Breast epithelium (tissue), 4 donors: ENCODE measurements around the gene ARL14EPL. TPM values are rescaled to one million over a fixed set of nuclear protein-coding genes. Genes with fewer than 3 reads are reported as not detected.

Experiments used
- DNase-seq, 2 donors: peaks; one replicate each; pipeline ENCODE4 v3.0.0-alpha.2; 2019; ENCODE audit warnings: low spot score in 2 of 2
- H3K27ac ChIP-seq, 2 donors: fragments of 200-600 bp; sonication (generic) in 1 of 2; one replicate each; pipeline ENCODE4 v1.5.1; 2016 to 2019; ENCODE audit warnings: mild to moderate bottlenecking in 1 of 2
- H3K27me3 ChIP-seq, 2 donors: fragments of 200-600 bp; sonication (generic) in 1 of 2; one replicate each; pipeline versions ENCODE4 v1.5.1 to v1.6.0; 2017 to 2019; ENCODE audit warnings: control low read depth in 1 of 2, mild to moderate bottlenecking in 1 of 2
- H3K36me3 ChIP-seq: fragments of 200-600 bp; one replicate; pipeline ENCODE4 v1.5.1; 2019
- H3K4me1 ChIP-seq, 2 donors: fragments of 200-600 bp; sonication (generic); one replicate each; pipeline ENCODE4 v1.5.1; 2016 to 2019; ENCODE audit warnings: control low read depth in 1 of 2
- H3K4me3 ChIP-seq, 3 donors: fragments of 200-600 bp; sonication (generic); 1 replicate in 2 of 3; 2 replicates in 1 of 3; pipeline ENCODE4 v1.5.1; 2016 to 2019; ENCODE audit warnings: mild to moderate bottlenecking in 3 of 3, moderate library complexity in 2 of 3
- H3K9me3 ChIP-seq, 2 donors: fragments of 200-600 bp; sonication (generic) in 1 of 2; one replicate each; pipeline ENCODE4 v1.5.1; 2016 to 2019; ENCODE audit warnings: control low read depth in 1 of 2
- POLR2A ChIP-seq: fragments of 450-650 bp; IDR thresholded peaks from one replicate; pipeline ENCODE4 v1.6.1; 2016; ENCODE audit warnings: antibody characterized with exemption, mild to moderate bottlenecking, moderate library complexity
- POLR2AphosphoS5 ChIP-seq, 3 donors: sonication (generic); formaldehyde crosslinking; IDR thresholded peaks; one replicate each; pipeline ENCODE4 v1.6.1; 2017; ENCODE audit warnings: antibody characterized with exemption in 3 of 3
- intact Hi-C: fragments of 100-400 bp; cut with DNase I; formaldehyde crosslinking; loops from one replicate; pipeline ENCODE4 v1.15.1; 2023; ENCODE audit warnings: low total_unique reads
- total RNA-seq, 3 donors: library from RNA; depleted of rRNA; stranded (reverse); fragments of >200 nt; gene quantifications; one replicate each; pipeline ENCODE4 v1.1.0, GENCODE V29; 2016
- TF ChIP-seq, protein P1 (sequence below), 3 donors: fragments of 450-650 bp; IDR thresholded peaks; one replicate each; pipeline ENCODE4 v1.5.1; 2016 to 2017; ENCODE audit warnings: antibody characterized with exemption in 3 of 3, mild to moderate bottlenecking in 3 of 3, moderate library complexity in 3 of 3

The ARL14EPL gene
- total RNA-seq, 3 donors from 2014 or later: not detected

DNA sequence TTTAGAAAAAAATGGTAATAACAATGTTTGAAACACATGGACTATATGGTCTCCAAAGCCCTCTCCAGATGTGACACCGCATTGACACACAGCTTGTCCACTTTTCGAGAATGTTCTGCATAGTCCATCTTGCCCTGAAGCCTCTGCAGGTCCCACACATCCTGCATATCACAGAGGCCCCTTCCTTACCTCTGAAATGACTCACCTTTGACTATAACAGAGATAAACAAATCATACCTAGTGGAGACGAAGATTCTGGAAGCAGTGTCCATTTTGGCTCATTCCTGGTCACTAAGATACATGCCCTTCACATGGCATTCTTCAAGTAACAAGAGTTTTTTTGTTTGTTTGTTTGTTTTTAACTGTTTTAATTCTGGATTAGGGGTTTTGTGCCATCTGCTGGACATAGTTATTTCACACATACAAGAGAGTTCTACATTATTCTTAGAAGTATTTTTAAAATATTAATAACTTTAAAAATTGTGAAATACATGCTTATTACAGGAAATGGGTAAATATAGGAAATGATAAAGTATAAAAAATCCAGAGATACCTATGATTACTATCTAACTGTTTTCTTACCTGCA, 5.1 kb downstream of the ARL14EPL start:
- Histone ChIP-seq H3K4me3 (no peak overlapping the region), H3K4me1 (no peaks in the 10 kb centered on the region), H3K27ac (no peak overlapping the region), H3K27me3 (peaks cover 0 to 3% of the 10 kb centered on the region in 2 donors), H3K36me3 (no peaks in the 10 kb centered on the region), H3K9me3 (no peaks in the 10 kb centered on the region)
- DNase-seq: no peak
- TF ChIP-seq, protein P1, sequence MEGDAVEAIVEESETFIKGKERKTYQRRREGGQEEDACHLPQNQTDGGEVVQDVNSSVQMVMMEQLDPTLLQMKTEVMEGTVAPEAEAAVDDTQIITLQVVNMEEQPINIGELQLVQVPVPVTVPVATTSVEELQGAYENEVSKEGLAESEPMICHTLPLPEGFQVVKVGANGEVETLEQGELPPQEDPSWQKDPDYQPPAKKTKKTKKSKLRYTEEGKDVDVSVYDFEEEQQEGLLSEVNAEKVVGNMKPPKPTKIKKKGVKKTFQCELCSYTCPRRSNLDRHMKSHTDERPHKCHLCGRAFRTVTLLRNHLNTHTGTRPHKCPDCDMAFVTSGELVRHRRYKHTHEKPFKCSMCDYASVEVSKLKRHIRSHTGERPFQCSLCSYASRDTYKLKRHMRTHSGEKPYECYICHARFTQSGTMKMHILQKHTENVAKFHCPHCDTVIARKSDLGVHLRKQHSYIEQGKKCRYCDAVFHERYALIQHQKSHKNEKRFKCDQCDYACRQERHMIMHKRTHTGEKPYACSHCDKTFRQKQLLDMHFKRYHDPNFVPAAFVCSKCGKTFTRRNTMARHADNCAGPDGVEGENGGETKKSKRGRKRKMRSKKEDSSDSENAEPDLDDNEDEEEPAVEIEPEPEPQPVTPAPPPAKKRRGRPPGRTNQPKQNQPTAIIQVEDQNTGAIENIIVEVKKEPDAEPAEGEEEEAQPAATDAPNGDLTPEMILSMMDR (IDR thresholded peaks at IDR 0.05): no peak
- TF ChIP-seq POLR2AphosphoS5 (IDR thresholded peaks at IDR 0.05) (no peak), POLR2A (no peak)
- intact Hi-C loops: no loop called here

DNA sequence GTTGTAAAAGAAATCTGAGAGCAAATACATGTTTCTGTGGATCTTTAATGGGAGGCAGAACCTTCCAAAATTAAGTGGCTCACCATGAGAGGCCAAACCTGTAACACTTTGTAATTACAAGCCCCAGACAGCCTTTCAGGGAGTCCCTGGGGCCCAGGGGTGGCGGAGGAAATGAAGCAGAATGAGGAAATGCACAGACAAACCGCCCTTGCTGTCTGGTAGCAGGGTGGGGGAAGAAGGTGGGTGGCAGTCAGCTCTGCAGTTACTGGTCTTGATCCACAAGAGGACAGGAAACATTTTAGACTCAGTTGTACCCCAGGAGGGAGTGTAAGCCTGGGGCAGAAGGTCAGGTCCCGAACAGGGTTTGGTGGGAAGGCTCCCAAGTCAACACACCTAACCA, 6.5 kb downstream of the ARL14EPL start:
- Histone ChIP-seq H3K27ac (no peak overlapping the region), H3K9me3 (no peaks in the 10 kb centered on the region), H3K27me3 (peaks cover 0 to 3% of the 10 kb centered on the region in 2 donors), H3K4me1 (no peaks in the 10 kb centered on the region), H3K36me3 (no peaks in the 10 kb centered on the region), H3K4me3 (no peak overlapping the region)
- no peak for DNase-seq
- intact Hi-C loops: no loop called here
- no peak for TF ChIP-seq POLR2AphosphoS5 (IDR thresholded peaks at IDR 0.05)
- TF ChIP-seq, protein P1 (IDR thresholded peaks at IDR 0.05): no peak
- TF ChIP-seq POLR2A: no peak

DNA sequence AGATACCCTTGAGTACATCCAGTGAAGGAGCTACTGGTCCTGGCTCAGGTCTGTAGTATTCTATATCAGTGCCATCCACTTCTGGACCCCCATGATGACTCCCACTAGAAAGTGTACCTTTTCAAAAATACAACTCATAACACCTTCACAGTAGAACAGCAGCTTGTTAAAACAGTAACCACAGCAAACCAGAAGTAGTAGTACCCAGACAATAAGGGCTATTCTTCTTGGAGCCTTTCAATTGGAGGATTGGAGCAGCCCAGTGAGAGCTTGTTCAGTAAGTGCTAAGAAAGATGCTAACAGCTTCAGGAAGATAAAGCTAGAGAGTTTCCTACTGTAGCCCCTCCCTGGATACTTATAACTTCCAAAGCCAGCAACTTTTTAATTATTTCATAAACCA, 10.1 kb downstream of the ARL14EPL start:
- intact Hi-C loops: no loop called here
- no peak overlapping the region for H3K4me3 ChIP-seq

DNA sequence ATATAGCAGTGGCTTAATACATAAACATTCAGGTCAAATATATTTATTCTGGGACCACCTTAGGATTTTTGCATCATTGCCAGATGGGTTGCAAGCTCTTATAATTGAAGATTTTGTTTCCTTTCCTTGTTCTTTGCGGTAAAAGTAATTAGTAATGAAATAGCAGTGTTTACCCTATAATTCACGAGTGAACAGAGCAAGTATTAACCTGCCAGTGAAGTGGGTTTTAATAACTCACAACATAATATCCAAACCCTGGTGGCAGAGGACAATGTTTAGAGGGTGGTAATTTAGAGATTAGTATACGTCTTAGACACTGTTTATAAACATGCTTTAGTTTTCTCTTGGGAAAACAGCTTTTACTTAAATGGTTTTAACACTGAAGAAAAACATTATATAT, 11.8 kb downstream of the ARL14EPL start:
- H3K27me3 ChIP-seq: no peaks in the 10 kb centered on the region
- intact Hi-C loops: no loop called here
- no peak overlapping the region for H3K27ac ChIP-seq
- H3K36me3 ChIP-seq: no peaks in the 10 kb centered on the region
- H3K4me1 ChIP-seq: no peaks in the 10 kb centered on the region
- H3K4me3 ChIP-seq: no peak overlapping the region
- no peaks in the 10 kb centered on the region for H3K9me3 ChIP-seq
- no peak for DNase-seq
- TF ChIP-seq, protein P1 (IDR thresholded peaks at IDR 0.05): no peak
- TF ChIP-seq POLR2AphosphoS5 (IDR thresholded peaks at IDR 0.05) (no peak), POLR2A (no peak)

More for the DNA sequence above, 10.1 kb downstream of the ARL14EPL start:
- H3K4me1 ChIP-seq: no peaks in the 10 kb centered on the region
- no peaks in the 10 kb centered on the region for H3K36me3 ChIP-seq
- H3K27ac ChIP-seq: no peak overlapping the region
- H3K9me3 ChIP-seq: no peaks in the 10 kb centered on the region
- DNase-seq: no peak
- TF ChIP-seq POLR2A (no peak), POLR2AphosphoS5 (IDR thresholded peaks at IDR 0.05) (no peak)
- TF ChIP-seq, protein P1 (IDR thresholded peaks at IDR 0.05): no peak
- H3K27me3 ChIP-seq: peaks cover 0 to 3% of the 10 kb centered on the region in 2 donors

DNA sequence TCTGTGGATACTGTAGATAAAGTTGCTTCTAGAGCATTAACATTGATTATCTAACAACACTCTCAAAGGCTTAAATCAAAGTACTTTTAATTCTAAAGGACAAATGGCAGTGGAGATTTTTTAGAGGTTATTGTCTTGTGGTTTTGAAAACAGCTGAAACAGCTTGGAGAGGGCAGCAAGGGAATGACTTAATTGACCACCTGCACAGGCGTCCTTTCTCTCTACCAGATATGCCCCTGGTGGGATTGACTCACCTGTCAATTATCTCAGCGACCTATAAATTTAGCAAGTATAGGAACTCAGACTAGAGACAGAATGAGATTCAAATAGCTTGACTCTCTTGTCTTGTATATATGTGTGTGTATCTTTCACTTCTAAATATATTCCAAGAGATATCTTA, 13.5 kb downstream of the ARL14EPL start:
- no peak for DNase-seq
- Histone ChIP-seq H3K9me3 (no peaks in the 10 kb centered on the region), H3K4me1 (no peaks in the 10 kb centered on the region), H3K36me3 (no peaks in the 10 kb centered on the region), H3K27me3 (no peaks in the 10 kb centered on the region), H3K4me3 (no peak overlapping the region), H3K27ac (no peak overlapping the region)
- intact Hi-C loops: loop anchor here (2.0 kb wide), 1 partner anchor 379 kb away; no protein-coding TSS in a partner anchor
- TF ChIP-seq POLR2AphosphoS5 (IDR thresholded peaks at IDR 0.05): no peak
- no peak for TF ChIP-seq POLR2A
- TF ChIP-seq, protein P1 (IDR thresholded peaks at IDR 0.05): no peak
